Naive thymus-derived CD4-positive, alpha-beta T cell (primary cell): Measurements from ENCODE around the gene UBA7. TPM values are rescaled to one million over a fixed set of nuclear protein-coding genes. Genes with fewer than 3 reads are reported as not detected.
"Not testable (repeated sequence)": the region's sequence is repeated elsewhere in the genome, so short reads cannot be mapped to it uniquely, and the experiment has no call there.

ENCODE experiments used
- ATAC-seq: fragments of 150-1000 bp; cut with Tn5 transposase; 2 replicates; pipeline ENCODE4 v1.10.0; 2021; ENCODE audit warnings: mild to moderate bottlenecking, moderate library complexity
- CTCF ChIA-PET: fragments of 350-600 bp; sonication (Branson Sonifier 250); formaldehyde crosslinking; loops from one replicate; lab custom pipeline; 2021; ENCODE audit warnings: antibody characterized with exemption; lab: Charles Lee
- POLR2A ChIA-PET: fragments of 350-600 bp; sonication (Branson Sonifier 250); formaldehyde crosslinking; loops from one replicate; lab custom pipeline; 2021; ENCODE audit warnings: antibody characterized with exemption, inconsistent platforms; lab: Charles Lee
- DNase-seq, 9 donors: peaks; one replicate each; pipeline versions ENCODE4 v3.0.0 to v3.0.0-alpha.2; 2020 to 2022; ENCODE audit warnings: mixed read lengths in 1 of 9
- H3K27ac ChIP-seq: one replicate; pipeline ENCODE4 v1.7.0; 2013; ENCODE audit warnings: mild to moderate bottlenecking, low read depth, low read length, moderate library complexity
- H3K27me3 ChIP-seq, 2 donors: one replicate each; pipeline ENCODE4 v1.7.0; 2013; ENCODE audit warnings: low read length in 2 of 2, mild to moderate bottlenecking in 2 of 2, moderate library complexity in 2 of 2; ENCODE audit not compliant: control insufficient read depth in 2 of 2, insufficient read depth in 2 of 2
- H3K36me3 ChIP-seq, 3 experiments: 1 replicate in 2 of 3; 2 replicates in 1 of 3; pipeline ENCODE4 v1.7.0; 2013; ENCODE audit warnings: low read length in 3 of 3, mild to moderate bottlenecking in 3 of 3, moderate library complexity in 1 of 3; ENCODE audit not compliant: insufficient read depth in 3 of 3, control insufficient read depth in 2 of 3
- H3K4me1 ChIP-seq, 2 donors: one replicate each; pipeline ENCODE4 v1.7.0; 2013; ENCODE audit warnings: low read length in 2 of 2, mild to moderate bottlenecking in 2 of 2, moderate library complexity in 1 of 2; ENCODE audit not compliant: control insufficient read depth in 2 of 2, insufficient read depth in 2 of 2
- H3K4me3 ChIP-seq: 2 replicates; pipeline ENCODE4 v1.7.0; 2013; ENCODE audit warnings: mild to moderate bottlenecking, low read length
- H3K9me3 ChIP-seq, 3 experiments: 1 replicate in 2 of 3; 2 replicates in 1 of 3; pipeline ENCODE4 v1.7.0; 2013; ENCODE audit warnings: low read length in 3 of 3; ENCODE audit not compliant: control insufficient read depth in 2 of 3
- H3K27ac Mint-ChIP-seq, 9 donors: one replicate each; pipeline ENCODE4 v1.8.0; 2020 to 2022; ENCODE audit warnings: mixed read lengths in 9 of 9, mild to moderate bottlenecking in 8 of 9, moderate library complexity in 5 of 9, inconsistent platforms in 2 of 9
- H3K27me3 Mint-ChIP-seq, 5 donors: one replicate each; pipeline ENCODE4 v1.8.0; 2021 to 2022; ENCODE audit warnings: mixed read lengths in 5 of 5, mild to moderate bottlenecking in 1 of 5
- H3K36me3 Mint-ChIP-seq, 5 donors: one replicate each; pipeline ENCODE4 v1.8.0; 2020 to 2022; ENCODE audit warnings: mixed read lengths in 5 of 5, mild to moderate bottlenecking in 3 of 5, inconsistent platforms in 1 of 5
- H3K4me1 Mint-ChIP-seq, 7 donors: one replicate each; pipeline ENCODE4 v1.8.0; 2020 to 2022; ENCODE audit warnings: mixed read lengths in 7 of 7, mild to moderate bottlenecking in 3 of 7, inconsistent platforms in 1 of 7
- H3K4me3 Mint-ChIP-seq, 10 donors: one replicate each; pipeline ENCODE4 v1.8.0; 2020 to 2022; ENCODE audit warnings: mild to moderate bottlenecking in 10 of 10, mixed read lengths in 10 of 10, moderate library complexity in 6 of 10, inconsistent platforms in 2 of 10
- H3K9me3 Mint-ChIP-seq, 11 donors: one replicate each; pipeline ENCODE4 v1.8.0; 2020 to 2022; ENCODE audit warnings: mixed read lengths in 11 of 11, mild to moderate bottlenecking in 4 of 11, inconsistent platforms in 1 of 11, moderate library complexity in 1 of 11
- intact Hi-C, 2 donors: fragments of 100-400 bp; cut with micrococcal nuclease; formaldehyde crosslinking; loops; one replicate each; pipeline ENCODE4 v1.15.1; 2023
- polyA plus RNA-seq, 2 donors: library from polyadenylated mRNA; unstranded; fragments of 300-500 nt; fragmentation: Illumina TruSeq; gene quantifications; one replicate each; pipeline ENCODE4 v1.2.3, GENCODE V29; 2021
- total RNA-seq, 6 experiments: library from RNA in 5 of 6; stranded (reverse) in 5 of 6; gene quantifications; 1 replicate in 5 of 6; 2 replicates in 1 of 6; pipeline ENCODE4 v1.2.3 and lab custom pipeline; 2021 to 2026

The UBA7 gene
- total and polyA plus RNA-seq, 7 experiments from 2014 or later = 31.6 to 318 (median 277) TPM

DNA sequence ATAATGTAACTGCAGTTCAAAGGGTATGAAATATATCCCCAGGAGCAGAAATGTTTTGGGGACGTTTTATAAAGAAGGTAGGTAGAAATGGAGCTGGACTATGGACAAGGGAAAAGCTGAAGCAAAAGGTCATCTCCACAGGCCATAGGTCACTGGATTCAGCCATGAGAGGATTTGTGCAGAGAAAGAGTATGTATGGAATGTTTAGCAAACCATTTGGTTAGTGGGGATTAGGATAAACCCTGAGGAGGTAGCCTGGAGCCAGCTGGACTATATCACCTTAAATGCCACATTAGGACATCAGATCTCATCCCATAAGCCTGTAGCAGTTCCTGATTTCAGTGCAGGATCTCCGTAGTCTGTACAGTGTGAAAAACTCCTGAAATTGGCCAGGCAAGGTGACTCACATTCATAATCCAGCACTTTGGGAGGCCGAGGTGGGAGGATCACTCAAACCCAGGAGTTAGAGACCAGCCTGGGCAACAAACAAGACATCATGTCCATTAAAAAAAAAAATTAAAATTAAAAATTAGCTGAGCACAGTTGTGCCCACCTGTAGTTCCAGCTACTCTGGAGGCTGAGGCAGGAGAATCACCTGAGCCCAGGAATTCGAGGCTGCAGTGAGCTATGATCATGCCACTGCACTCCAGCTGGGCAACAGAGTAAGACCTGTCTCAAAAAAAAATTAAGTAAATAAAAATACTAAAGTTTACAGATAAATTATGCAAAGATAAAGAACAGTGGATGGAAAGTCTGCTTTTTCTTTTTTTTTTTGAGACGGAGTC lies 32.1 kb downstream of the UBA7 start:
- Histone ChIP-seq H3K4me1 (peaks cover 13 to 19% of the 10 kb centered on the region in 2 donors), H3K4me3 (no peak overlapping the region), H3K9me3 (no peaks in the 10 kb centered on the region), H3K36me3 (peaks cover 0 to 19% (median 0%) of the 10 kb centered on the region in 3 experiments), H3K27ac (no peak overlapping the region), H3K27me3 (no peaks in the 10 kb centered on the region)
- intact Hi-C loops = no loop called here
- peaks cover 0 to 24% (median 14%) of the 10 kb centered on the region in 5 donors for H3K36me3 Mint-ChIP-seq
- H3K27ac Mint-ChIP-seq = peak overlapping the region in 2 of 9 donors; percentile 58 to 72
- H3K27me3 Mint-ChIP-seq = no peaks in the 10 kb centered on the region
- DNase-seq = no peak
- ATAC-seq = no peak
- H3K4me3 Mint-ChIP-seq = peak overlapping the region in 4 of 10 donors; percentile 10 to 65 (median 22)
- H3K9me3 Mint-ChIP-seq = no peaks in the 10 kb centered on the region
- H3K4me1 Mint-ChIP-seq = peaks cover 32 to 68% (median 48%) of the 10 kb centered on the region in 7 donors
- CTCF ChIA-PET = interaction anchor here (0.7 to 1.5 kb wide), 3 partner anchors 20 to 59 kb away, joined by 3 to 5 read pairs (median 4); no protein-coding TSS in a partner anchor
- POLR2A ChIA-PET = interaction anchor here (1.1 to 1.3 kb wide), 2 partner anchors 32 to 57 kb away, joined by 3 read pairs; partner anchors contain the start of genes GMPPB and UBA7

GRCh38 chr3:49780975-49781365 lies 32.8 kb downstream of the UBA7 start:
- POLR2A ChIA-PET = interaction anchor here (1.1 to 1.3 kb wide), 2 partner anchors 32 to 57 kb away, joined by 3 read pairs; partner anchors contain the start of genes GMPPB and UBA7

DNA sequence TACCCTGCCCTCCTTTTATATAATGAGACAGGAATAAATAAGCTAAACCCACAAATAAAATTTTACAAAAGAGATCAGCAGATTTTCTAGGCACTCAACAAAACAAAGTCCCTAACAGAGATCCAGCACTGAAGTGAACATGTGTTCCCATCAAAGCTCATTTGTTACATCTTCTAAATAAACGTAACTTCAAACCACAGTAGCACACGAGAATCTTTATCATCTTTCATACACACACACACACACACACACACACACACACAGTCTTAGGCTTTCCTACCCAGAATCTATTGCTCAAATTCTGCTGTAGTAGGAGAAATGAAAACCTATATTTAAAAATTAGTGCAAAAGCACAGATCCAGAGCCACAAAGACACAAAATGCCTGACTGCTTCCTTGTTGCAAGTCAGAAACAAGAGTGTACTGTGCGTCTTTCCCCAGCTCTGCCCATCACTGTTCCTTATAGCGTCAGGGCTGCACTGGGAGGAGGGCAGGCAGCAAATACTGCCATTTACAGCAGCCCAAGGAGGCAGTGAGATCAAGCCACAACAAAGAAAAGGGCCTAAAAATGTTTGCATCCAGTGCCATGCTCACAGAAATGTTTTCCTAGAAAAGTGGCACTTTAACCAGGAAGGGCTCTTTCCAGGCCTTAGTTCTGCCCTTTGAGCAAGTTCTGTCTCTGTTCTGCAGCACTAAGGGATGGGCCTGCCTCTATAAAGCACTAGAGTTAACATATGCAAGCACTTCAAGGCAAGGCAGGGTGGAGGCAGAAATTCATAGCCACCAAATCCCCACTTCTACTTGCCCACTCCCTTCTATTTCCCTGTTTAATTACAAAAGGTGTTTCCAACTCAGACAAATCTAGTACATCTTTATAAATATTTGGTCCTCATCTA lies 33.4 kb downstream of the UBA7 start:
- peaks cover 0 to 20% (median 18%) of the 10 kb centered on the region in 5 donors for H3K36me3 Mint-ChIP-seq
- Histone ChIP-seq H3K9me3 (no peaks in the 10 kb centered on the region), H3K27ac (no peak overlapping the region), H3K4me1 (peaks cover 13 to 18% of the 10 kb centered on the region in 2 donors), H3K4me3 (no peak overlapping the region), H3K27me3 (no peaks in the 10 kb centered on the region), H3K36me3 (peaks cover 0 to 14% (median 0%) of the 10 kb centered on the region in 3 experiments)
- H3K4me1 Mint-ChIP-seq = peaks cover 27 to 69% (median 54%) of the 10 kb centered on the region in 7 donors
- DNase-seq = peak in 1 of 9 donors; percentile 17
- ATAC-seq = no peak
- POLR2A ChIA-PET = no interaction called here
- no peaks in the 10 kb centered on the region for H3K27me3 Mint-ChIP-seq
- peak overlapping the region in 9 of 10 donors; percentile 4 to 81 (median 41) for H3K4me3 Mint-ChIP-seq
- intact Hi-C loops = no loop called here
- no peaks in the 10 kb centered on the region for H3K9me3 Mint-ChIP-seq
- H3K27ac Mint-ChIP-seq = peak overlapping the region in 8 of 9 donors; percentile 32 to 79 (median 68)
- CTCF ChIA-PET = no interaction called here

More at GRCh38 chr3:49780975-49781365, 32.8 kb downstream of the UBA7 start:
- Histone ChIP-seq H3K36me3 (peaks cover 0 to 15% (median 0%) of the 10 kb centered on the region in 3 experiments), H3K4me1 (peaks cover 13 to 19% of the 10 kb centered on the region in 2 donors)
- H3K4me1 Mint-ChIP-seq = peaks cover 32 to 69% (median 51%) of the 10 kb centered on the region in 7 donors
- H3K36me3 Mint-ChIP-seq = peaks cover 0 to 24% (median 16%) of the 10 kb centered on the region in 5 donors
- H3K9me3 Mint-ChIP-seq, intact Hi-C loops, H3K4me3 ChIP-seq, H3K27me3 ChIP-seq, DNase-seq, H3K9me3 ChIP-seq, ATAC-seq, H3K27me3 Mint-ChIP-seq, H3K27ac ChIP-seq, CTCF ChIA-PET: not testable (repeated sequence)
- peak overlapping the region in 6 of 10 donors; percentile 13 to 70 (median 44) for H3K4me3 Mint-ChIP-seq
- H3K27ac Mint-ChIP-seq = peak overlapping the region in 3 of 9 donors; percentile 63 to 76 (median 72)

GRCh38 chr3:49779358-49780079 lies 34.2 kb downstream of the UBA7 start:
- Histone ChIP-seq H3K27me3 (no peaks in the 10 kb centered on the region), H3K4me3 (no peak overlapping the region), H3K9me3 (no peaks in the 10 kb centered on the region), H3K4me1 (peaks cover 11 to 12% of the 10 kb centered on the region in 2 donors), H3K36me3 (peaks cover 0 to 14% (median 0%) of the 10 kb centered on the region in 3 experiments), H3K27ac (no peak overlapping the region)
- Mint-ChIP-seq H3K9me3 (no peaks in the 10 kb centered on the region), H3K27me3 (no peaks in the 10 kb centered on the region), H3K27ac (peak overlapping the region in 7 of 9 donors; percentile 32 to 79 (median 63)), H3K4me1 (peaks cover 25 to 69% (median 55%) of the 10 kb centered on the region in 7 donors), H3K4me3 (peak overlapping the region in 7 of 10 donors; percentile 4 to 81 (median 21)), H3K36me3 (peaks cover 0 to 20% (median 18%) of the 10 kb centered on the region in 5 donors)
- intact Hi-C loops = no loop called here
- ATAC-seq (no peak), DNase-seq (no peak)
- ChIA-PET POLR2A (no interaction called here), CTCF (no interaction called here)

- H3K27ac ChIP-seq, DNase-seq, H3K4me3 Mint-ChIP-seq, ATAC-seq, CTCF ChIA-PET, H3K27me3 Mint-ChIP-seq, intact Hi-C loops, H3K36me3 ChIP-seq, H3K27ac Mint-ChIP-seq, H3K27me3 ChIP-seq, POLR2A ChIA-PET, H3K9me3 Mint-ChIP-seq, H3K4me3 ChIP-seq, H3K9me3 ChIP-seq: not testable (repeated sequence)
- peaks cover 0 to 20% (median 10%) of the 10 kb centered on the region in 5 donors for H3K36me3 Mint-ChIP-seq
- peaks cover 7 to 12% of the 10 kb centered on the region in 2 donors for H3K4me1 ChIP-seq
- H3K4me1 Mint-ChIP-seq = peaks cover 21 to 59% (median 49%) of the 10 kb centered on the region in 7 donors
Observed at GRCh38 chr3:49776101-49776500, 37.7 kb downstream of the UBA7 start.
